WTC11 (cell line): ENCODE data around the gene VPS8. TPM values are rescaled to one million over a fixed set of nuclear protein-coding genes. Genes with fewer than 3 reads are reported as not detected.

Experiments used
- ATAC-seq: fragments of 200-7000 bp; cut with Tn5 transposase; 2 replicates; pipeline ENCODE4 v1.10.0; 2021; ENCODE audit warnings: mild to moderate bottlenecking, moderate library complexity
- CTCF ChIA-PET: fragments of 300-600 bp; sonication (Branson Sonifier 250); formaldehyde crosslinking; loops from one replicate; lab custom pipeline; 2021; ENCODE audit warnings: antibody characterized with exemption; lab: Charles Lee
- POLR2A ChIA-PET: fragments of 350-600 bp; sonication (Branson Sonifier 250); formaldehyde crosslinking; loops from one replicate; lab custom pipeline; 2021; ENCODE audit warnings: antibody characterized with exemption; lab: Charles Lee
- DNase-seq: peaks from one replicate; pipeline ENCODE4 v3.0.0; 2021; ENCODE audit warnings: low spot score
- H3K27ac Mint-ChIP-seq: 2 replicates; pipeline ENCODE4 v1.8.0; 2021; ENCODE audit warnings: mixed read lengths
- H3K27me3 Mint-ChIP-seq: 2 replicates; pipeline ENCODE4 v1.8.0; 2021; ENCODE audit warnings: low read depth, mild to moderate bottlenecking, moderate library complexity, mixed read lengths
- H3K36me3 Mint-ChIP-seq: 2 replicates; pipeline ENCODE4 v1.8.0; 2021; ENCODE audit warnings: mixed read lengths
- H3K4me1 Mint-ChIP-seq: 2 replicates; pipeline ENCODE4 v1.8.0; 2022; ENCODE audit warnings: mixed read lengths
- H3K4me3 Mint-ChIP-seq: 2 replicates; pipeline ENCODE4 v1.8.0; 2021; ENCODE audit warnings: mild to moderate bottlenecking, moderate library complexity, mixed read lengths
- H3K9me3 Mint-ChIP-seq: 2 replicates; pipeline ENCODE4 v1.8.0; 2021; ENCODE audit warnings: mixed read lengths
- AFF4 ChIP-seq: sonication (generic); formaldehyde crosslinking; IDR thresholded peaks from 2 replicates; pipeline ENCODE4 v1.8.1; 2023; ENCODE audit warnings: mild to moderate bottlenecking, missing genetic modification reagents, borderline replicate concordance
- FOXP1 ChIP-seq: sonication (generic); formaldehyde crosslinking; IDR thresholded peaks from 2 replicates; pipeline ENCODE4 v1.8.0; 2022; ENCODE audit warnings: missing genetic modification reagents, mild to moderate bottlenecking, moderate library complexity, borderline replicate concordance
- FOXP4 ChIP-seq: sonication (generic); formaldehyde crosslinking; IDR thresholded peaks from 2 replicates; pipeline ENCODE4 v1.8.0; 2022; ENCODE audit warnings: mild to moderate bottlenecking, missing genetic modification reagents
- GRHL2 ChIP-seq: fragments of 250-450 bp; sonication (Bioruptor Pico); IDR thresholded peaks from 2 replicates; pipeline ENCODE4 v1.8.0; 2022; ENCODE audit warnings: mild to moderate bottlenecking, moderate library complexity; ENCODE audit not compliant: insufficient replicate concordance, severe bottlenecking
- GTF2I ChIP-seq: fragments of 250-450 bp; sonication (Bioruptor Pico); conservative IDR thresholded peaks from 2 replicates; pipeline ENCODE4 v1.4.0; 2021; ENCODE audit warnings: mild to moderate bottlenecking
- KAT7 ChIP-seq: sonication (generic); formaldehyde crosslinking; IDR thresholded peaks from 2 replicates; pipeline ENCODE4 v1.8.1; 2023; ENCODE audit warnings: missing genetic modification reagents, mild to moderate bottlenecking, borderline replicate concordance
- MYBL2 ChIP-seq: sonication (generic); formaldehyde crosslinking; IDR thresholded peaks from 2 replicates; pipeline ENCODE4 v1.8.1; 2023; ENCODE audit warnings: mild to moderate bottlenecking, moderate library complexity, missing genetic modification reagents
- NFATC4 ChIP-seq: fragments of 250-450 bp; sonication (Bioruptor Pico); IDR thresholded peaks from 2 replicates; pipeline ENCODE4 v1.9.0; 2021; ENCODE audit warnings: mild to moderate bottlenecking
- USF2 ChIP-seq: sonication (generic); formaldehyde crosslinking; IDR thresholded peaks from 2 replicates; pipeline ENCODE4 v1.8.1; 2023; ENCODE audit warnings: mild to moderate bottlenecking, missing genetic modification reagents, moderate library complexity
- ZNF138 ChIP-seq: sonication (generic); formaldehyde crosslinking; conservative IDR thresholded peaks from 2 replicates; pipeline ENCODE4 v1.8.1; 2022; ENCODE audit warnings: mild to moderate bottlenecking, moderate library complexity, missing genetic modification reagents
- ZNF416 ChIP-seq: fragments of 250-450 bp; sonication (Bioruptor Pico); IDR thresholded peaks from 2 replicates; pipeline ENCODE4 v1.9.0; 2021; ENCODE audit warnings: mild to moderate bottlenecking, inconsistent platforms
- total RNA-seq: library from RNA; stranded (reverse); gene quantifications from 3 replicates; pipeline ENCODE4 v1.2.3, GENCODE V29; 2021
- TF ChIP-seq, protein P1 (sequence below): sonication (generic); formaldehyde crosslinking; IDR thresholded peaks from 2 replicates; pipeline ENCODE4 v1.8.1; 2022; ENCODE audit warnings: missing genetic modification reagents, borderline replicate concordance
- TF ChIP-seq, protein P2 (sequence below): fragments of 200-600 bp; IDR thresholded peaks from 2 replicates; pipeline ENCODE4 v1.8.0; 2022; ENCODE audit warnings: antibody characterized with exemption
- TF ChIP-seq, protein P3 (sequence below): sonication (generic); formaldehyde crosslinking; IDR thresholded peaks from 2 replicates; pipeline ENCODE4 v1.8.1; 2022; ENCODE audit warnings: low read depth, mild to moderate bottlenecking, moderate library complexity, missing genetic modification reagents, borderline replicate concordance
- TF ChIP-seq, protein P4 (sequence below): sonication (generic); formaldehyde crosslinking; conservative IDR thresholded peaks from 2 replicates; pipeline ENCODE4 v1.8.1; 2023; ENCODE audit warnings: mild to moderate bottlenecking, low read depth, missing genetic modification reagents, moderate library complexity
- TF ChIP-seq, protein P5 (sequence below): fragments of 250-450 bp; sonication (Bioruptor Pico); IDR thresholded peaks from 2 replicates; pipeline ENCODE4 v1.9.0; 2021; ENCODE audit warnings: mild to moderate bottlenecking, borderline replicate concordance

The VPS8 gene
- total RNA-seq, 1 experiment from 2014 or later: 44.9 TPM

GRCh38 chr3:184784731-184785500 lies 27.1 kb upstream of the VPS8 start:
- ATAC-seq (no peak), DNase-seq (no peak)
- no peaks in the 10 kb centered on the region for H3K36me3 Mint-ChIP-seq
- H3K27ac Mint-ChIP-seq: no peak overlapping the region
- H3K4me1 Mint-ChIP-seq: peaks cover 35% of the 10 kb centered on the region
- POLR2A ChIA-PET: interaction anchor here (0.5 kb wide), 1 partner anchor 237 kb away, joined by 6 read pairs; no protein-coding TSS in a partner anchor
- CTCF ChIA-PET: interaction anchor here (0.5 to 3.0 kb wide), 8 partner anchors 12 to 515 kb away, joined by 3 to 30 read pairs (median 4); partner anchors contain the start of genes EPHB3 and VPS8
- H3K4me3 Mint-ChIP-seq: no peak overlapping the region
- no peaks in the 10 kb centered on the region; the same call in none of the 2 replicates for H3K27me3 Mint-ChIP-seq
- no peaks in the 10 kb centered on the region; the same call in 1 of the 2 replicates for H3K9me3 Mint-ChIP-seq
- TF ChIP-seq MYBL2 (CRISPR knock-in tag) (no peak), AFF4 (no peak), FOXP4 (no peak), GRHL2 (CRISPR knock-in tag) (no peak), KAT7 (CRISPR knock-in tag) (no peak), ZNF416 (CRISPR knock-in tag) (no peak), FOXP1 (CRISPR knock-in tag) (no peak), NFATC4 (CRISPR knock-in tag) (no peak), GTF2I (CRISPR knock-in tag) (no peak), ZNF138 (CRISPR knock-in tag) (no peak), USF2 (CRISPR knock-in tag) (no peak)
- TF ChIP-seq, protein P1, sequence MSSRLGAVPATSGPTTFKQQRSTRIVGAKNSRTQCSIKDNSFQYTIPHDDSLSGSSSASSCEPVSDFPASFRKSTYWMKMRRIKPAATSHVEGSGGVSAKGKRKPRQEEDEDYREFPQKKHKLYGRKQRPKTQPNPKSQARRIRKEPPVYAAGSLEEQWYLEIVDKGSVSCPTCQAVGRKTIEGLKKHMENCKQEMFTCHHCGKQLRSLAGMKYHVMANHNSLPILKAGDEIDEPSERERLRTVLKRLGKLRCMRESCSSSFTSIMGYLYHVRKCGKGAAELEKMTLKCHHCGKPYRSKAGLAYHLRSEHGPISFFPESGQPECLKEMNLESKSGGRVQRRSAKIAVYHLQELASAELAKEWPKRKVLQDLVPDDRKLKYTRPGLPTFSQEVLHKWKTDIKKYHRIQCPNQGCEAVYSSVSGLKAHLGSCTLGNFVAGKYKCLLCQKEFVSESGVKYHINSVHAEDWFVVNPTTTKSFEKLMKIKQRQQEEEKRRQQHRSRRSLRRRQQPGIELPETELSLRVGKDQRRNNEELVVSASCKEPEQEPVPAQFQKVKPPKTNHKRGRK (CRISPR knock-in tag): no peak
- TF ChIP-seq, protein P2, sequence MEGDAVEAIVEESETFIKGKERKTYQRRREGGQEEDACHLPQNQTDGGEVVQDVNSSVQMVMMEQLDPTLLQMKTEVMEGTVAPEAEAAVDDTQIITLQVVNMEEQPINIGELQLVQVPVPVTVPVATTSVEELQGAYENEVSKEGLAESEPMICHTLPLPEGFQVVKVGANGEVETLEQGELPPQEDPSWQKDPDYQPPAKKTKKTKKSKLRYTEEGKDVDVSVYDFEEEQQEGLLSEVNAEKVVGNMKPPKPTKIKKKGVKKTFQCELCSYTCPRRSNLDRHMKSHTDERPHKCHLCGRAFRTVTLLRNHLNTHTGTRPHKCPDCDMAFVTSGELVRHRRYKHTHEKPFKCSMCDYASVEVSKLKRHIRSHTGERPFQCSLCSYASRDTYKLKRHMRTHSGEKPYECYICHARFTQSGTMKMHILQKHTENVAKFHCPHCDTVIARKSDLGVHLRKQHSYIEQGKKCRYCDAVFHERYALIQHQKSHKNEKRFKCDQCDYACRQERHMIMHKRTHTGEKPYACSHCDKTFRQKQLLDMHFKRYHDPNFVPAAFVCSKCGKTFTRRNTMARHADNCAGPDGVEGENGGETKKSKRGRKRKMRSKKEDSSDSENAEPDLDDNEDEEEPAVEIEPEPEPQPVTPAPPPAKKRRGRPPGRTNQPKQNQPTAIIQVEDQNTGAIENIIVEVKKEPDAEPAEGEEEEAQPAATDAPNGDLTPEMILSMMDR: no peak
- TF ChIP-seq, protein P3, sequence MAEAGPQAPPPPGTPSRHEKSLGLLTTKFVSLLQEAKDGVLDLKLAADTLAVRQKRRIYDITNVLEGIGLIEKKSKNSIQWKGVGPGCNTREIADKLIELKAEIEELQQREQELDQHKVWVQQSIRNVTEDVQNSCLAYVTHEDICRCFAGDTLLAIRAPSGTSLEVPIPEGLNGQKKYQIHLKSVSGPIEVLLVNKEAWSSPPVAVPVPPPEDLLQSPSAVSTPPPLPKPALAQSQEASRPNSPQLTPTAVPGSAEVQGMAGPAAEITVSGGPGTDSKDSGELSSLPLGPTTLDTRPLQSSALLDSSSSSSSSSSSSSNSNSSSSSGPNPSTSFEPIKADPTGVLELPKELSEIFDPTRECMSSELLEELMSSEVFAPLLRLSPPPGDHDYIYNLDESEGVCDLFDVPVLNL (CRISPR knock-in tag): no peak
- TF ChIP-seq, protein P4, sequence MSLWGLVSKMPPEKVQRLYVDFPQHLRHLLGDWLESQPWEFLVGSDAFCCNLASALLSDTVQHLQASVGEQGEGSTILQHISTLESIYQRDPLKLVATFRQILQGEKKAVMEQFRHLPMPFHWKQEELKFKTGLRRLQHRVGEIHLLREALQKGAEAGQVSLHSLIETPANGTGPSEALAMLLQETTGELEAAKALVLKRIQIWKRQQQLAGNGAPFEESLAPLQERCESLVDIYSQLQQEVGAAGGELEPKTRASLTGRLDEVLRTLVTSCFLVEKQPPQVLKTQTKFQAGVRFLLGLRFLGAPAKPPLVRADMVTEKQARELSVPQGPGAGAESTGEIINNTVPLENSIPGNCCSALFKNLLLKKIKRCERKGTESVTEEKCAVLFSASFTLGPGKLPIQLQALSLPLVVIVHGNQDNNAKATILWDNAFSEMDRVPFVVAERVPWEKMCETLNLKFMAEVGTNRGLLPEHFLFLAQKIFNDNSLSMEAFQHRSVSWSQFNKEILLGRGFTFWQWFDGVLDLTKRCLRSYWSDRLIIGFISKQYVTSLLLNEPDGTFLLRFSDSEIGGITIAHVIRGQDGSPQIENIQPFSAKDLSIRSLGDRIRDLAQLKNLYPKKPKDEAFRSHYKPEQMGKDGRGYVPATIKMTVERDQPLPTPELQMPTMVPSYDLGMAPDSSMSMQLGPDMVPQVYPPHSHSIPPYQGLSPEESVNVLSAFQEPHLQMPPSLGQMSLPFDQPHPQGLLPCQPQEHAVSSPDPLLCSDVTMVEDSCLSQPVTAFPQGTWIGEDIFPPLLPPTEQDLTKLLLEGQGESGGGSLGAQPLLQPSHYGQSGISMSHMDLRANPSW (CRISPR knock-in tag): no peak
- TF ChIP-seq, protein P5, sequence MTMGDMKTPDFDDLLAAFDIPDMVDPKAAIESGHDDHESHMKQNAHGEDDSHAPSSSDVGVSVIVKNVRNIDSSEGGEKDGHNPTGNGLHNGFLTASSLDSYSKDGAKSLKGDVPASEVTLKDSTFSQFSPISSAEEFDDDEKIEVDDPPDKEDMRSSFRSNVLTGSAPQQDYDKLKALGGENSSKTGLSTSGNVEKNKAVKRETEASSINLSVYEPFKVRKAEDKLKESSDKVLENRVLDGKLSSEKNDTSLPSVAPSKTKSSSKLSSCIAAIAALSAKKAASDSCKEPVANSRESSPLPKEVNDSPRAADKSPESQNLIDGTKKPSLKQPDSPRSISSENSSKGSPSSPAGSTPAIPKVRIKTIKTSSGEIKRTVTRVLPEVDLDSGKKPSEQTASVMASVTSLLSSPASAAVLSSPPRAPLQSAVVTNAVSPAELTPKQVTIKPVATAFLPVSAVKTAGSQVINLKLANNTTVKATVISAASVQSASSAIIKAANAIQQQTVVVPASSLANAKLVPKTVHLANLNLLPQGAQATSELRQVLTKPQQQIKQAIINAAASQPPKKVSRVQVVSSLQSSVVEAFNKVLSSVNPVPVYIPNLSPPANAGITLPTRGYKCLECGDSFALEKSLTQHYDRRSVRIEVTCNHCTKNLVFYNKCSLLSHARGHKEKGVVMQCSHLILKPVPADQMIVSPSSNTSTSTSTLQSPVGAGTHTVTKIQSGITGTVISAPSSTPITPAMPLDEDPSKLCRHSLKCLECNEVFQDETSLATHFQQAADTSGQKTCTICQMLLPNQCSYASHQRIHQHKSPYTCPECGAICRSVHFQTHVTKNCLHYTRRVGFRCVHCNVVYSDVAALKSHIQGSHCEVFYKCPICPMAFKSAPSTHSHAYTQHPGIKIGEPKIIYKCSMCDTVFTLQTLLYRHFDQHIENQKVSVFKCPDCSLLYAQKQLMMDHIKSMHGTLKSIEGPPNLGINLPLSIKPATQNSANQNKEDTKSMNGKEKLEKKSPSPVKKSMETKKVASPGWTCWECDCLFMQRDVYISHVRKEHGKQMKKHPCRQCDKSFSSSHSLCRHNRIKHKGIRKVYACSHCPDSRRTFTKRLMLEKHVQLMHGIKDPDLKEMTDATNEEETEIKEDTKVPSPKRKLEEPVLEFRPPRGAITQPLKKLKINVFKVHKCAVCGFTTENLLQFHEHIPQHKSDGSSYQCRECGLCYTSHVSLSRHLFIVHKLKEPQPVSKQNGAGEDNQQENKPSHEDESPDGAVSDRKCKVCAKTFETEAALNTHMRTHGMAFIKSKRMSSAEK: no peak
